Activated T-cell treated with anti-CD3 and anti-CD28 coated beads for 4 hours (primary cell): ENCODE results near the gene THRSP.

Experiments
- DNase-seq: peaks from one replicate; pipeline ENCODE4 v3.0.0-alpha.2; 2020

THRSP gene

GRCh38 chr11:78100676-78101472, 37.2 kb downstream of the THRSP start:
- no peak for DNase-seq

- no peak for DNase-seq
Observed at GRCh38 chr11:78109081-78110015, 45.7 kb downstream of the THRSP start.

GRCh38 chr11:78110351-78110750, 46.7 kb downstream of the THRSP start:
- no peak for DNase-seq

GRCh38 chr11:78110830-78111229, 47.2 kb downstream of the THRSP start:
- no peak for DNase-seq

GRCh38 chr11:78111298-78111697, 47.6 kb downstream of the THRSP start:
- no peak for DNase-seq

- no peak for DNase-seq
Observed at GRCh38 chr11:78112582-78113275, 49.1 kb downstream of the THRSP start.
